ENCODE results near the gene LZTS3.
"Not testable (repeated sequence)": the region's sequence is repeated elsewhere in the genome, so short reads cannot be mapped to it uniquely, and the experiment has no call there.

DNA sequence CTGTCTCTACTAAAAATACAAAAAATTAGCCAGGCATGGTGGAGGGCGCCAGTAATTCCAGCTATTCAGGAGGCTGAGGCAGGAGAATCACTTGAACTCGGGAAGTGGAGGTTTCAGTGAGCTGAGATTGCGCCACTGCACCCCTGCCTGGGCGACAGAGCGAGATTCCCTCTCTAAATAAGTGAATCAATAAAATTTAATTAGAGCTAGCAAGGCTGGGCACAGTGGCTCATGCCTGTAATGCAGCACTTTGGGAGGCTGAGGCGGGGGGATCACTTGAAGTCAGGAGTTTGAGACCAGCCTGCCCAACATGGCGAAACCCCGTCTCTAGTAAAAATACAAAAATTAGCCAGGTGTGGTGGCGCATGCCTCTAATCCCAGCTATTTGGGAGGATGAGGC, 14.5 kb upstream of the LZTS3 start:
- TF ChIP-seq, protein P1, sequence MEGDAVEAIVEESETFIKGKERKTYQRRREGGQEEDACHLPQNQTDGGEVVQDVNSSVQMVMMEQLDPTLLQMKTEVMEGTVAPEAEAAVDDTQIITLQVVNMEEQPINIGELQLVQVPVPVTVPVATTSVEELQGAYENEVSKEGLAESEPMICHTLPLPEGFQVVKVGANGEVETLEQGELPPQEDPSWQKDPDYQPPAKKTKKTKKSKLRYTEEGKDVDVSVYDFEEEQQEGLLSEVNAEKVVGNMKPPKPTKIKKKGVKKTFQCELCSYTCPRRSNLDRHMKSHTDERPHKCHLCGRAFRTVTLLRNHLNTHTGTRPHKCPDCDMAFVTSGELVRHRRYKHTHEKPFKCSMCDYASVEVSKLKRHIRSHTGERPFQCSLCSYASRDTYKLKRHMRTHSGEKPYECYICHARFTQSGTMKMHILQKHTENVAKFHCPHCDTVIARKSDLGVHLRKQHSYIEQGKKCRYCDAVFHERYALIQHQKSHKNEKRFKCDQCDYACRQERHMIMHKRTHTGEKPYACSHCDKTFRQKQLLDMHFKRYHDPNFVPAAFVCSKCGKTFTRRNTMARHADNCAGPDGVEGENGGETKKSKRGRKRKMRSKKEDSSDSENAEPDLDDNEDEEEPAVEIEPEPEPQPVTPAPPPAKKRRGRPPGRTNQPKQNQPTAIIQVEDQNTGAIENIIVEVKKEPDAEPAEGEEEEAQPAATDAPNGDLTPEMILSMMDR (IDR thresholded peaks at IDR 0.05; ENCODE audit: low read depth, low read length): not testable (repeated sequence)
- not testable (repeated sequence) for TF ChIP-seq EZH2phosphoT487 (IDR thresholded peaks at IDR 0.05; ENCODE audit: low read depth)

Data from OCI-LY3 (cell line).